GM12875 (cell line): ENCODE data around the gene DES.

Source experiments
- H3K4me3 ChIP-seq: one replicate; pipeline ENCODE4 v1.5.1; 2011; ENCODE audit warnings: low read depth, low read length, control low read depth
- TF ChIP-seq, protein P1 (sequence below): IDR thresholded peaks from 2 replicates; pipeline ENCODE4 v1.5.1; 2011; ENCODE audit warnings: low read depth, mild to moderate bottlenecking, control low read depth, inconsistent platforms, low read length, moderate library complexity, borderline replicate concordance; ENCODE audit not compliant: insufficient read depth

DES gene

GRCh38 chr2:219475697-219476651, 57.8 kb downstream of the DES start:
- TF ChIP-seq, protein P1, sequence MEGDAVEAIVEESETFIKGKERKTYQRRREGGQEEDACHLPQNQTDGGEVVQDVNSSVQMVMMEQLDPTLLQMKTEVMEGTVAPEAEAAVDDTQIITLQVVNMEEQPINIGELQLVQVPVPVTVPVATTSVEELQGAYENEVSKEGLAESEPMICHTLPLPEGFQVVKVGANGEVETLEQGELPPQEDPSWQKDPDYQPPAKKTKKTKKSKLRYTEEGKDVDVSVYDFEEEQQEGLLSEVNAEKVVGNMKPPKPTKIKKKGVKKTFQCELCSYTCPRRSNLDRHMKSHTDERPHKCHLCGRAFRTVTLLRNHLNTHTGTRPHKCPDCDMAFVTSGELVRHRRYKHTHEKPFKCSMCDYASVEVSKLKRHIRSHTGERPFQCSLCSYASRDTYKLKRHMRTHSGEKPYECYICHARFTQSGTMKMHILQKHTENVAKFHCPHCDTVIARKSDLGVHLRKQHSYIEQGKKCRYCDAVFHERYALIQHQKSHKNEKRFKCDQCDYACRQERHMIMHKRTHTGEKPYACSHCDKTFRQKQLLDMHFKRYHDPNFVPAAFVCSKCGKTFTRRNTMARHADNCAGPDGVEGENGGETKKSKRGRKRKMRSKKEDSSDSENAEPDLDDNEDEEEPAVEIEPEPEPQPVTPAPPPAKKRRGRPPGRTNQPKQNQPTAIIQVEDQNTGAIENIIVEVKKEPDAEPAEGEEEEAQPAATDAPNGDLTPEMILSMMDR = peak; percentile 93

More at GRCh38 chr2:219475697-219476651, 57.8 kb downstream of the DES start:
- no peak overlapping the region for H3K4me3 ChIP-seq
